Measurements from ENCODE around the gene GMCL2.
"Not testable (repeated sequence)": the region's sequence is repeated elsewhere in the genome, so short reads cannot be mapped to it uniquely, and the experiment has no call there.

Gene GMCL2

GRCh38 chr5:178187014-178187413, at the start of gene GMCL2:
GMCL2 (minus strand) TSS chr5:178187371; CDS start chr5:178187299, 72 bp downstream.
- no peak for DNase-seq

- peak; percentile 46 to 62 (median 60) for DNase-seq
These were observed 49.5 kb upstream of the GMCL2 start for GRCh38 chr5:178236679-178237078.

GRCh38 chr5:178236126-178236525, 49.0 kb upstream of the GMCL2 start:
- DNase-seq, result no peak

GRCh38 chr5:178235588-178235974, 48.4 kb upstream of the GMCL2 start:
- peak in 1 of 3 donors; percentile 32 for DNase-seq

GRCh38 chr5:178234750-178235587, 47.8 kb upstream of the GMCL2 start:
- DNase-seq, result peak; percentile 73 to 86 (median 77)

GRCh38 chr5:178234121-178234749, 47.1 kb upstream of the GMCL2 start:
- no peak for DNase-seq

GRCh38 chr5:178232920-178233429, 45.8 kb upstream of the GMCL2 start:
- DNase-seq, result no peak

- peak; percentile 57 to 85 (median 71) for DNase-seq
These were observed 45.2 kb upstream of the GMCL2 start, which contains the start of gene PHYKPL for GRCh38 chr5:178232124-178232919. PHYKPL (minus strand) TSS chr5:178232802; CDS start chr5:178232550, 252 bp downstream.

- no peak for DNase-seq
These were observed 44.5 kb upstream of the GMCL2 start for GRCh38 chr5:178231539-178232123.

GRCh38 chr5:178230879-178231538, 43.8 kb upstream of the GMCL2 start:
- DNase-seq, result peak in 2 of 3 donors; percentile 24 to 38

GRCh38 chr5:178229861-178230260, 42.7 kb upstream of the GMCL2 start:
- DNase-seq, result no peak

GRCh38 chr5:178229111-178229510, 41.9 kb upstream of the GMCL2 start:
- DNase-seq, result not testable (repeated sequence)

- DNase-seq, result no peak
These were observed 41.4 kb upstream of the GMCL2 start for GRCh38 chr5:178228609-178229008.

GRCh38 chr5:178227929-178228328, 40.8 kb upstream of the GMCL2 start:
- DNase-seq, result no peak

GRCh38 chr5:178227138-178227659, 40.0 kb upstream of the GMCL2 start:
- no peak for DNase-seq

- DNase-seq, result no peak
These were observed 38.0 kb upstream of the GMCL2 start for GRCh38 chr5:178225174-178225573.

GRCh38 chr5:178224403-178224802, 37.2 kb upstream of the GMCL2 start:
- no peak for DNase-seq

- DNase-seq, result no peak
These were observed 36.7 kb upstream of the GMCL2 start for GRCh38 chr5:178223828-178224335.

GRCh38 chr5:178223196-178223773, 36.1 kb upstream of the GMCL2 start:
- DNase-seq, result no peak

GRCh38 chr5:178222292-178222691, 35.1 kb upstream of the GMCL2 start:
- DNase-seq, result no peak

GRCh38 chr5:178221853-178222252, 34.7 kb upstream of the GMCL2 start:
- no peak for DNase-seq
